ENCODE measurements around the gene INO80E.

DNA sequence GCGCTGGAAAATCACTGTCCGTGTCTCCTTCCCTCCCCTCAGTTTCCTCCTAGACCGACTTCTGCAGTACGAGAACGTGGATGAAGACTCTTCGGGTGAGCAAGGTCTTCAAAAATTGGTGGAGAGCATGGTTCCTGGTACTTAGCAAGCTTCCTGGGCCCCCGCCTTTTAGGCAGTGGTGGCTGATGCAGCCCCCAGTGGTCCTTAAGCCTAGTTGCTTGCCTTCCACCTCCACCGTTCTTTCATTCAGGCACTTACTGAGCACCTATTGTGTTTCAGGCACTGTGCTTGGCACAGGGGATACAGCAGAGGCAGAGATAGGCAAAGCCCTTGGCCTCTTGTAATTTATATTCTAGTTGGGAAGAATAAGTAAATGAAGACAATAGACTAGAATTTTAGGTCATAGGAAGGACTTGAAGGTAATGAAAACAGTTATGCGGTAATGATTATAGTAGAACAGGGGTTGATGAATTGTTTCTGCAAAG is 767 bp downstream of the INO80E start:
- TF ChIP-seq, protein P1, sequence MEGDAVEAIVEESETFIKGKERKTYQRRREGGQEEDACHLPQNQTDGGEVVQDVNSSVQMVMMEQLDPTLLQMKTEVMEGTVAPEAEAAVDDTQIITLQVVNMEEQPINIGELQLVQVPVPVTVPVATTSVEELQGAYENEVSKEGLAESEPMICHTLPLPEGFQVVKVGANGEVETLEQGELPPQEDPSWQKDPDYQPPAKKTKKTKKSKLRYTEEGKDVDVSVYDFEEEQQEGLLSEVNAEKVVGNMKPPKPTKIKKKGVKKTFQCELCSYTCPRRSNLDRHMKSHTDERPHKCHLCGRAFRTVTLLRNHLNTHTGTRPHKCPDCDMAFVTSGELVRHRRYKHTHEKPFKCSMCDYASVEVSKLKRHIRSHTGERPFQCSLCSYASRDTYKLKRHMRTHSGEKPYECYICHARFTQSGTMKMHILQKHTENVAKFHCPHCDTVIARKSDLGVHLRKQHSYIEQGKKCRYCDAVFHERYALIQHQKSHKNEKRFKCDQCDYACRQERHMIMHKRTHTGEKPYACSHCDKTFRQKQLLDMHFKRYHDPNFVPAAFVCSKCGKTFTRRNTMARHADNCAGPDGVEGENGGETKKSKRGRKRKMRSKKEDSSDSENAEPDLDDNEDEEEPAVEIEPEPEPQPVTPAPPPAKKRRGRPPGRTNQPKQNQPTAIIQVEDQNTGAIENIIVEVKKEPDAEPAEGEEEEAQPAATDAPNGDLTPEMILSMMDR (IDR thresholded peaks at IDR 0.05; ENCODE audit: insufficient read depth, low read length): no peak
- TF ChIP-seq POLR2AphosphoS5 (IDR thresholded peaks at IDR 0.05; ENCODE audit: low read depth): no peak
- TF ChIP-seq, protein P2, sequence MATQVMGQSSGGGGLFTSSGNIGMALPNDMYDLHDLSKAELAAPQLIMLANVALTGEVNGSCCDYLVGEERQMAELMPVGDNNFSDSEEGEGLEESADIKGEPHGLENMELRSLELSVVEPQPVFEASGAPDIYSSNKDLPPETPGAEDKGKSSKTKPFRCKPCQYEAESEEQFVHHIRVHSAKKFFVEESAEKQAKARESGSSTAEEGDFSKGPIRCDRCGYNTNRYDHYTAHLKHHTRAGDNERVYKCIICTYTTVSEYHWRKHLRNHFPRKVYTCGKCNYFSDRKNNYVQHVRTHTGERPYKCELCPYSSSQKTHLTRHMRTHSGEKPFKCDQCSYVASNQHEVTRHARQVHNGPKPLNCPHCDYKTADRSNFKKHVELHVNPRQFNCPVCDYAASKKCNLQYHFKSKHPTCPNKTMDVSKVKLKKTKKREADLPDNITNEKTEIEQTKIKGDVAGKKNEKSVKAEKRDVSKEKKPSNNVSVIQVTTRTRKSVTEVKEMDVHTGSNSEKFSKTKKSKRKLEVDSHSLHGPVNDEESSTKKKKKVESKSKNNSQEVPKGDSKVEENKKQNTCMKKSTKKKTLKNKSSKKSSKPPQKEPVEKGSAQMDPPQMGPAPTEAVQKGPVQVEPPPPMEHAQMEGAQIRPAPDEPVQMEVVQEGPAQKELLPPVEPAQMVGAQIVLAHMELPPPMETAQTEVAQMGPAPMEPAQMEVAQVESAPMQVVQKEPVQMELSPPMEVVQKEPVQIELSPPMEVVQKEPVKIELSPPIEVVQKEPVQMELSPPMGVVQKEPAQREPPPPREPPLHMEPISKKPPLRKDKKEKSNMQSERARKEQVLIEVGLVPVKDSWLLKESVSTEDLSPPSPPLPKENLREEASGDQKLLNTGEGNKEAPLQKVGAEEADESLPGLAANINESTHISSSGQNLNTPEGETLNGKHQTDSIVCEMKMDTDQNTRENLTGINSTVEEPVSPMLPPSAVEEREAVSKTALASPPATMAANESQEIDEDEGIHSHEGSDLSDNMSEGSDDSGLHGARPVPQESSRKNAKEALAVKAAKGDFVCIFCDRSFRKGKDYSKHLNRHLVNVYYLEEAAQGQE (IDR thresholded peaks at IDR 0.05; ENCODE audit: insufficient replicate concordance, low read depth): no peak
- TF ChIP-seq SPI1 (IDR thresholded peaks at IDR 0.05; ENCODE audit: borderline replicate concordance, low read depth): no peak
